ENCODE results near the gene MARS1.

- TF ChIP-seq CTCF (conservative IDR thresholded peaks at IDR 0.05 in 1 of 2, IDR thresholded peaks at IDR 0.05 in 1 of 2; ENCODE audit: low read depth in 1 of 2, low read length in 2 of 2) (no peak), EZH2 (IDR thresholded peaks at IDR 0.05; ENCODE audit: low read length, missing control alignments) (no peak)
Measured at GRCh38 chr12:57521525-57522010, 33.7 kb downstream of the MARS1 start.
